GM21576 (cell line): Measurements from ENCODE around the gene ITGB3.
"Not testable (repeated sequence)": the region's sequence is repeated elsewhere in the genome, so short reads cannot be mapped to it uniquely, and the experiment has no call there.

ENCODE experiments used
- ATAC-seq: cut with Tn5 transposase; IDR thresholded peaks from one replicate; pipeline ENCODE4 v1.9.1; 2021; ENCODE audit warnings: mild to moderate bottlenecking, moderate library complexity; ENCODE audit not compliant: unreplicated experiment

The ITGB3 gene

DNA sequence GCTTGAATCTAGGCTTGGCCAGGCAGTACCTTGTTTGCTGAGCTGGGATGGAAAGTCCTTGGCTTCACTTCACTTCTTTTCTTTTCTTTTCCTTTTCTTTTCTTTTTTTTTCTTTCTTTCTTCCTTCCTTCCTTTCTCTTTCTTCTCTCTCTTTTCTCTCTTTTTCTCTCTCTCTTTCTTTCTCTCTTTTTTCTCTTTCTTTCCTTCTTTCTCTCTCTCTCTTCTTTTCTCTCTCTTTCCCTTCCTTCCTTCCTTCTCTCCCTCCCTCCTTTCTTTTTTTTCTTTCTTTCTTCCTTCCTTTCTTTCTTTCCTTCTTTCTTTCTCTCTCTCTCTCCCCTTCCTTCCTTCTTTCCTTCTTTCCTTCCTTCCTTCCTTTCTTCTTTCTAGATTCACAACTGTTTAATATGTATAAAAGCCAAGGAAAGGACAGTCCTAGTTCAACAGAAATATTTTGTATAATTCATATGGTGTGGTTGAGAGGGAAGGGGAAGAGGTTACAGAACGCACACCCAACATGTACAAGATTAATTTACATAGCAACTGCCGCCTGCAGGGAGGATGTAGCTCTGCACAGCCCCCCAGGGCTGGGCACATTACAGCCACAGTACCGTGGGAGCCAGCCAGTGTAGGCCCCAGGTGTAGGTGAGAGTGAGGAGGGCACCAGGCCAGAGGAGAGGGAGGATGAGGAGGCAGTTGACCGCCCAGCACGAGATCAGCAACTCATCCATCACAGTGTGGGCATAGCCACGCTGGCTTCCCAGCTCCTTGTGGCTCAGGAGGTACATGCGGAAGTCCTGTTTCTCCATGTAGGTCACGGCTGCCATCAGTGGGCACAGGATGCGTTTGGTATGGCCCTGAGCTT is 9.7 kb upstream of the ITGB3 start:
- ATAC-seq, result no peak

- no peak for ATAC-seq
Measured at GRCh38 chr17:47244697-47245096, 8.9 kb upstream of the ITGB3 start.

- ATAC-seq, result no peak
Measured at GRCh38 chr17:47246120-47246519, 7.5 kb upstream of the ITGB3 start.

DNA sequence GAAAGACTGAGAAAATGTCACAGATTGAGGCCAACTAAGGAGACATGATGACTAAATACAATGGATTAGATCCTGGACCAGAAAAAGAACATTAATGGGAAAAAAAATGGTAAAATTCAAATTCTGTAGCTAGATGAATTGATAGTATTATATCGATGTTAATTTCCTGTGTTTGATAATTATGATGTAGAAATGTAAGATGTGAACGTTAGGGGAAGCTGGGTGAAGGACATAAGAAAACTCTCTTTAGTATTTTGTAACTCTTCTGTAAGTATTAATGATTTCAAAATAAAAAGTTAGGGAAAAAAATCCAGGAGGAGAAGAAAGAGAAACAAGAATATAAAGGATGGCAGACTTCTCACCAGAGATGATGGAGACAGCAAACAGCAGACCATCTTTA is 2.8 kb upstream of the ITGB3 start:
- ATAC-seq, result no peak

- no peak for ATAC-seq
Measured at GRCh38 chr17:47251421-47251940, 2.1 kb upstream of the ITGB3 start.

DNA sequence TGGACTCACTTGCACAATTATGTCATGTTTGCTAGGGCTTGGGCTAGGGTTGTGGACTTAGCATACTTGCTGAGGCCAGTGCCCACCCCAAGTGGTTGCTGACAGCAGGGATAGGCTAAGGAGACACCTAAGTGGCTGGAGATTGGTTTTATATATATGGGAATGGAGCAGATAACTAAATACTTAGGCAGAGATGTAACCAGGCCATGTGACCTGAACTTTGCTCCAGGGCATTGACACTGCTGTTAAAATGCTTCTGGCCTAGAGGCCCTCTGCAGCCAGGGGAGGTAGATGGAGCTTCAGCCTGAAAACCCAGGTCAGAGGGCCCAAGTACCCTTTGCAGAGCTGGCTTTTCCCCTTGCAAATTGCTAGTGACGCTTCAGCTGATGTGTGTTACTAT is 1.4 kb upstream of the ITGB3 start:
- ATAC-seq, result no peak

DNA sequence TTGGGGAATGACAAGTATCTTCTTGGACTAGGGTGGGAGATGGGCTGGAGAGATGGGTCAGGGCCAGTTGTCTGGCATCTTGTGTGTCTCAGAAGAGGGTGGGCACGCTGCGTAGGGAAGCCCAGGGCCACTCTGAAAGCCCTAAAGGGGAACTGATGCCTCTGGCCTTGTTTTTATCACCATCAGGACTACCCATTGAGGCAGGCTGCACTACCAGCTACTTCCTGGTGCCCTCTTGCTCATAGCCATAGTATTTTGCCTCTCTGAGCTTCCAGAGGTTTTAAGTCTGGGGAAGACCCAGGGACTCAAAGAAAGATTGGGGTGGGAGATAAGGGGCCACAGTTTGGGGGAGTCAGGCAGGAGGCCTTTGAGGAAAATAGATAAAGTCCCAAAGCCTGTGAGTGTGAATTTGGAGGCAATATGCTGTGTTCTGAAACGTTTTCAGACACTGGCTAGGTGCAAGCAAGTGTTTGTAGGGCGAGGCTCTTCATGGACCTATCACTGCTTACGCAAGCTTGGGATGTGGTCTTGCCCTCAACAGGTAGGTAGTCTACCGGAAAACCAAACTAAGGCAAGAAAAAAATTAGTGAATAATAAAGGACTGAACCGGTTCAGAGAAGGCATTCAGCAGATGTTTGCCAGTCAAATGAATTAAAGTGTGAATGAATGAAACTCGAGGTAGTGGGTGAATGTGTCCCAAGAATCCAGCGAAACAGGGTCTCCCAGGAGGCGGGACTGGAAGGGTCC is 688 bp upstream of the ITGB3 start:
- ATAC-seq, result no peak

- no peak for ATAC-seq
Measured at GRCh38 chr17:47254403-47254943, 846 bp downstream of the ITGB3 start.

DNA sequence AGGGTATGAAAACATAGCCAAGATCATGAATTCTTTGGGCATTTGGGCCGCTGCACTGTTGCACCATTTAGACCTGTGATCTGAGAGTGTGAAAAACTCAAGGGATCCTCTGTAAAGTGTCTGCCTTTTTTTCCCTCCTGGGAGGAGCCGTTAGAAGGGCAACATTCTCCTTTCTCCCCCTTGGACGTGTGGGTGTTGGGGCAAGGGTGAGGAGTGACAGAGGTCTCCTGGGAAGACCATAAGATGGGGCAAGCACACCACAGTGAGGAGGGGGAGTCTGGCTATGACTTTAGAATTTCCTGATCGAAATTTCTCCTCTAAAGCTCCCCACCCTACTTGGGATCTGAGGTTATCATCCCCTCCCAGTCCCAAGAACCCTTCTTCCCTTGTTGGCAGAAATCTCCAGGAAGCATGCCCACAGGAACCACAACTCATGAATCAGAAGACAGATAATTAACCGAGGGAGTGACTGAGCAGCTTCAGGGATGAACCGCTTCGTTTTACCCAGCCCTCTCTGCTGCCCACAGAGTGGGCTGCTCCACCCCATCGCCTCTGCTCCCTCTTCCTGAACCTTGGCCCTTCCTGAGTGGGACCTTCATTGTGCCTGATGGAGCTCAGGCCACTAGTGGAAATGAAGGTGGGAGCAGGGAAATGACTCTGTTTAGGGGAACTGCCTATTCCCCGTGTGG is 4.2 kb downstream of the ITGB3 start:
- ATAC-seq, result no peak

- ATAC-seq, result no peak
Measured at GRCh38 chr17:47262586-47262985, 9.0 kb downstream of the ITGB3 start.

DNA sequence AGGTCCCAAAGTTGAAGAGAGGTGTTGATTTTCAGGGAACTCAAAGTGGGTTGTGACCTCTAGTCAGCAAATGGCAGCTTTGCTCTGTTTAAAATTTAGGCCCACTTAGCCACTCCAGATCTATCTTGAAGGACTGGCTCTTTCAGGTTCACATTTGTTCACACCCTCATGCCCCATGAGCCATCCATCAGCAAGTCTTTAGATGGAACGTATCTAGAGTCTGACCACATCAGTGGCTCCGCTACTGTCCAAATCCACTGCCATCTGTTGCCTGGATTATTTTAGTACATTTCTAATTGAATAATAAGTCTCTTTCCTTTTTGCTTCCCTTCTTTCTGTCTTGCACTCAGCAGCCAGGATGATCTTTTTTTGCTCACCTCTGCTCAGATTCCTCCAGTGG is 10.5 kb downstream of the ITGB3 start:
- no peak for ATAC-seq

- ATAC-seq, result no peak
Measured at GRCh38 chr17:47265983-47266541, 12.4 kb downstream of the ITGB3 start.

DNA sequence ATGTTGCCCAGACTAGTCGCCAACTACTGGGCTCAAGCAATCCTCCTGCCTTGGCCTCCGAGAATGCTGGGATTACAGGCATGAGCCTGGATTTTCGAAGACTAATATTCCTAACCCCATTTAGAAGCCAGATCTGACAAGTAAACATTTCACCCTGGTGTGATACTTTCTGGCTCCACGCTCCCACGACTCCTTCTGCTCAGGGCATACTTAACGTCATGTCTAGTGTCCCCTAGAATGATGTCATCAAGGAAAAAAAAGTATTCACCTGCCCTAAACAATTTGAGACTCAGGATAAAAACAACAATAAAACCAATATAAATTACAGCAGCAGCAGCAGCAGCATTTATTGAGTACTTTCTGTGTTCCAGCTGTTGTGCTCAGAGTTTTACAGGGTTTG is 13.2 kb downstream of the ITGB3 start:
- ATAC-seq, result no peak

DNA sequence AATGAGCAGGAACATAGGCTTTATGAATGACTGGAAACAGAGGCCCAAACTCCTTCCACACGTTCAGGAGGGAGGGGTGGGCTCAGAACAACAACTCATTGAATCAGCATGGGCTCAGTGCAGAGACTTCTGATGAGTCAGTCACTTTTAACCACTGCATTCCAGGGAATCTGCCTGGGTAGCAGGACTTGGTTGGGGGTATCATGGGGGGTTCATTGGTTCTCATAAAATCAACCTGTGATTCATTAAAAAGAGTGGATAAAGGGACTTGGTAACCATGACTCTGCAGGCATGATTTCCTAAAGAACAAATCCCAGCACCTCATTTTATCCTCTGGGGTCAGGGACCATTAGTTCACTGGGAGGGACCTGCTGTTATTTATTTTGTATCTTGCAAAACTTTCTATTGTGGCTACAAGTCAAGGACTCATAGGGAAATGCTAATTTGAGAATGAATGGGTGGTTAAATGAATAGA is 13.8 kb downstream of the ITGB3 start:
- ATAC-seq, result no peak

DNA sequence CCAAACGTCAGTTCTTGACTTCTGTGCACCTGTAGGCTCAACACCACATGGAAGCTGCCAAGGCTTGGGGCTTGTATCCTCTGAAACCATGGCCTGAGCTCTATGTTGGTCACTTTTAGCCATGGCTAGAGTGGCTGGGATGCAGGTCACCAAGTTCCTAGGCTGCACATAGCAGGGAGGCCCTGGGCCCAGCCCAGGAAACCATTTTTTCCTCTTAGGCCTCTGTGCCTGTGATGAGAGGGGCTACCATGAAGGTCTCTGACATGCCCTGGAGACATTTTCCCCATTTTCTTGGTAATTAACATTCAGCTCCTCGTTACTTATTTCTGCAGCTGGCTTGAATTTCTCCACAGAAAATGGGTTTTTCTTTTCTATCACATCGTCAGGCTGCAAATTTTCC is 15.3 kb downstream of the ITGB3 start:
- not testable (repeated sequence) for ATAC-seq

DNA sequence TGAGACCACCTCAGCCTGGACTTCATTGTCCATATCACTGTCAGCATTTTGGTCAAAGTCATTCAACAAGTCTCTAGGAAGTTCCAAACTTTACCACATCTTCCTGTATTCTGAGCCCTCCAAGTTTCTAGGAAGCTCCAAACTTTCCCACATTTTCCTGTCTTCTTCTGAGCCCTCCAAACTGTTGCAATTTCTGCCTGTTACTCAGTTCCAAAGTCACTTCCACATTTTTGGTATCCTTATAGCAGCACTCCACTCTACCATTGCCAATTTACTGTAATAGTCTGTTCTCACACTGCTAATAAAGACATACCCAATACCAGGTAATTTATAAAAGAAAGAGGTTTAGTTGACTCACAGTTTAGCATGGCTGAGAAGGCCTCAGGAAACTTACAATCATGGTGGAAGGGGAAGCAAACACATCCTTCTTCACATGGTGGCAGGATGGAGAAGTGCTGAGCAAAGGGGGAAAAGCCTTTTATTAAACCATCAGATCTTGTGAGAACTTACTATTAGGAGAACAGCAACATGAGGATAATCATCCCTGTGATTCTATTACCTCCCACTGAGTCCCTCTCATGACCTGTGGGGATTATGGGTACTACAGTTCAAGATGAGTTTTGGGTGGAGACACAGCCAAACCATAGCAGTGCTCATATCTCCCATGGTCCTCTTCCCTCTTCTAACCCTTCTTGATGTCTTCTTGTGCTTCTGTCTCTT is 16.1 kb downstream of the ITGB3 start:
- not testable (repeated sequence) for ATAC-seq

- no peak for ATAC-seq
Measured at GRCh38 chr17:47270946-47271705, 17.5 kb downstream of the ITGB3 start.

GRCh38 chr17:47272491-47272890 is 18.9 kb downstream of the ITGB3 start:
- ATAC-seq, result no peak

DNA sequence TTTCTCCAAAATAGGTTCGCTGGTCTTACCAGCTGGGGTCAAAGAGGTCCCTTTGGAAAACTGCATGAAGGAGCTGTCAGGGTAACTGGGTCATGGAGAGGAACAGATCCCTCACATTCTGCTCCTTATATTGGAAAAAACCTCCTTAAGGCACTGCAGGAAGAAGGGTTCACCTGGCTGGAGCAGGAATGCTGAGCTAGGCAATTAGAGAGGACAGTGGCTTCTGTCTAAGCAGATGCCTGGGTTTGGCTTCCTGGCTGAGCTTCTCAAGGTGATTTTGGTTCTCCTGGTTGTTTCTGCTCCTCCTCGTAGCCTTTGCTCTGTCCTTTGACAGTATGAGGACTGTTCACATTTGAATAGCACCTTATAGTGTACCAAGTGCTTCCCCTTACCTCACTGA is 19.6 kb downstream of the ITGB3 start:
- no peak for ATAC-seq
